DMS114 treated with DMSO at 0.1 percent for 48 hours (cell line): ENCODE results near the gene KLHL29.
"Not testable (repeated sequence)": the region's sequence is repeated elsewhere in the genome, so short reads cannot be mapped to it uniquely, and the experiment has no call there.

ENCODE experiments used
- DNase-seq: peaks from one replicate; lab custom pipeline; 2025; ENCODE audit not compliant: unreplicated experiment; lab: John Stamatoyannopoulos, UW

The KLHL29 gene

GRCh38 chr2:23699580-23699925 lies 314.6 kb downstream of the KLHL29 start:
- no peak for DNase-seq

DNA sequence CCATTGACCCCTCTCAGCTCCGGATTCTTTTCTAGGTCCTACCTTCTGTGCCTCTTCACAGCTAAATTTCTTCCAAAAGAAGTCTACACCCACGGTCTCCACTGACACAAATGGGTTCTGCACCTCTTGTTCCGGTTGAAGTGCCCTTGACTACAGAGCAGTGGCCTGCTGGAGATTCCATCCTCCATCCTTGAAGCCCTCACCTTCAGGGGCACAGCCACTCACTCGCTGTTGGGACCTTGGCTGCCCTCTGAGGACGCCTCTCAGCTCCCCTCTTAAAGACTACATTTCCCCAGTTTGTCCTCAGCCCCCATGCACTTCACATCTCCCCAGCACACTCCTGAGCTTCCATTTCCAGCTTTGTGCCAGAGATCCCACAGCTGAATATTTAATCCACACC lies 315.6 kb downstream of the KLHL29 start:
- no peak for DNase-seq

- no peak for DNase-seq
Measured at GRCh38 chr2:23703037-23703582, 318.1 kb downstream of the KLHL29 start.

DNA sequence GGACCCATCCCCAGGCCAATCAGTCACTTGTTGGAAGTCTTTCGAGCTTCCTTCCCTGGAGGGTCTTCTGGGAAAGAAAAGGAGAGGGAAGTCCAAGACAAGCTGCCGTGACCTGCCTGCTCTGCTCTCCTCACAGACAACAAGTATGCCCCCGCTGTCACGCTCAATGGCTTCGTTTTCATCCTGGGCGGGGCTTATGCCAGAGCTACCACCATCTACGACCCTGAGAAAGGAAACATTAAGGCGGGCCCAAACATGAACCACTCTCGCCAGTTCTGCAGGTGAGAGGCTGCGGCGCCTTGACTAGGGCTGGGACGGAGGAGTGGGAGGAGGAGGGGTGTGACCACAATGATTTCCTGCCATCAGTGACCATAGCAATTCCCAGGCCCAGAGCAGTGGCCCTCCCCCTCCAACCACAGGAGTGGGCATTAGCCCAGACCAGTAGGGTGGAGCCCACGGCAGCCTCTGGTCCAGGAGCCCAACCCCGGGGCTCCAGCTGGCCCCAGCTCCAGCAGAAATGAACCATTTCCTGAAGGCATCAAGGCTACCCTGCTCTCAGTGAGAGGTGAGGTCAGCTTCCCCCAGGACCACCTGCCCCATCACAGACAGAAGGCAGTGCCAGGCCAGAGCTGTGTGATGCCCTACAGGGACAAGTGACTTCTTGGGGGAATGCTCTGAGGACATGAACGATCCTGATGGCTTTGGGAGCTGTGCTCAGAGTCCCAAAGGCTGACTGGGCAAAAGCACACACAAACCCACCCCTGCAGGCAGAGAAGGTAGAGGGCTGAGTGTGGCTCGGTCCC lies 318.8 kb downstream of the KLHL29 start:
- no peak for DNase-seq

GRCh38 chr2:23705771-23706612 lies 321.0 kb downstream of the KLHL29 start:
- no peak for DNase-seq

- no peak for DNase-seq
Measured at GRCh38 chr2:23706613-23707078, 321.7 kb downstream of the KLHL29 start.

- no peak for DNase-seq
Measured at GRCh38 chr2:23707096-23707495, 322.1 kb downstream of the KLHL29 start.

GRCh38 chr2:23708771-23709170 lies 323.8 kb downstream of the KLHL29 start:
- no peak for DNase-seq

- DNase-seq: no peak
Measured at GRCh38 chr2:23709311-23709710, 324.3 kb downstream of the KLHL29 start.

DNA sequence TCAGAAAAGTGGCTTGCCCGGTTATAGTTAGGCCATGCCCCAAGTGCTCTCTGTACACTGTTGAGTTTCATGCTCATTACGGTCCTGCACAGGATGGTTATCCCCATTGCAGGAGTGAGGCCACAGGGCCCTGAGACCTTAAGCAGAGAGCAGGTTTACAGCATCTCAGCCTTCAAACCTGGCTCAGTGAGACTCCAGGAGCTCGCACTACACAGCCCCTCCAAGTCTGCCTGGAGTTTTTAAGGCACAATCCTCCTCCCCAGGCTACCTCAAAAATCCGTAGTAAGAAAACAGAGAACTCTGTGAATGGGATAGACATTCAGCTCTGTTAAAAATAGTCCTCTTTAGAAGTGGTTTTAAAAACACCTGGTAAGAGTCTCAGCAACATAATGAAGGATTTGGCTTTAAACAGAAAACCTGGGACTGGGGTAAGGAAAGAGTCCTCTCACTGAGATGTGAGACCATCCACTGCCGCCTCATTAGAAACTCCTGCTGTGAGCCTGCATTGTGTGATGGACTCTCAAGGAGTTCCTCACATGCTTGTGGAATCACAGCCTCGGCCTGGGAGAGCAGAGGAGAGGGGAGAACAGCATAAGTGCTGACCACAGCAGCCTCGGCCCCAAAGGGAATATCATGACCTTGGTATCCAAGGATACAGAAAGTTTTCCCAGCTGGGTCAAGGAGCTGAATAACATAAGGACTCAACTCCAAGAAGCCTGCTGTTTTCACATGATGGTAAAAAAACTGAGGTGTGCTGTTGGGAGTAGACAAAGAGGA lies 327.2 kb downstream of the KLHL29 start:
- DNase-seq: no peak

- DNase-seq: no peak
Measured at GRCh38 chr2:23712756-23713151, 327.8 kb downstream of the KLHL29 start.

GRCh38 chr2:23713351-23713750 lies 328.4 kb downstream of the KLHL29 start:
- no peak for DNase-seq

DNA sequence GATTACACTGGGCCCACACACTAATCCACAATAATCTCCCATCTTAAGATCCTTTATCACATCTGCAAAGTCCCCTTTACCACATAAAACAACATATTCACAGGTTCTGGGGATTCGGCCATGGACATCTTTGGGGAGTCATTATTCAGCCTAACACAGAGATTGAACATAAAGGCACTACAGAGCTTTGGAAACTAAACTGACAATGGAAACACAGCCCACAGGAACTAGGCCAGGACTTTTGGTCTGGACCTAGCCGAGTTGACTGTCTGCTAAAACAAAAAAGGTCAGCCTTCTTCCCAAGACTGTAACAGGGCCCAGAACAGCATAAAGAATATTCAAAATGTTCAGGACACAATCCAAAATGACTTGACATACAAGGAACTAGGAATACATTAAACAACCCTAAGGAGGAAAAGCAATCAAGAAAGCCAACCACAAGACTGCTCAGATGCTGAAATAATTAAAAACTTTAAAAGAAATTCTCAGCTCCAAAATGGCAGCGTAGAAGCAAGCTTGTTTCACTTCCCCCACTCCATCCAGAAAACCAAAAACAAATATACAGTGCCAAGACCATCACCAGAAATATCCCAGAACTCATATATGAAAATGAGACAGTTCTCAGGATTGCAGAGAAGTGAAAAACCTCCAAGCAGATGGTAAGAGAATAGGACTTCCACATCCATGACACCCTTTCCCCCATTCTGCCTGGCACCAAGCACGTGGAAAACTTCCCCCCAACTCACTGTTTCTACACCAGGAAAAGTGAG lies 334.1 kb downstream of the KLHL29 start:
- DNase-seq: no peak

GRCh38 chr2:23719716-23720115 lies 334.7 kb downstream of the KLHL29 start:
- DNase-seq: no peak

DNA sequence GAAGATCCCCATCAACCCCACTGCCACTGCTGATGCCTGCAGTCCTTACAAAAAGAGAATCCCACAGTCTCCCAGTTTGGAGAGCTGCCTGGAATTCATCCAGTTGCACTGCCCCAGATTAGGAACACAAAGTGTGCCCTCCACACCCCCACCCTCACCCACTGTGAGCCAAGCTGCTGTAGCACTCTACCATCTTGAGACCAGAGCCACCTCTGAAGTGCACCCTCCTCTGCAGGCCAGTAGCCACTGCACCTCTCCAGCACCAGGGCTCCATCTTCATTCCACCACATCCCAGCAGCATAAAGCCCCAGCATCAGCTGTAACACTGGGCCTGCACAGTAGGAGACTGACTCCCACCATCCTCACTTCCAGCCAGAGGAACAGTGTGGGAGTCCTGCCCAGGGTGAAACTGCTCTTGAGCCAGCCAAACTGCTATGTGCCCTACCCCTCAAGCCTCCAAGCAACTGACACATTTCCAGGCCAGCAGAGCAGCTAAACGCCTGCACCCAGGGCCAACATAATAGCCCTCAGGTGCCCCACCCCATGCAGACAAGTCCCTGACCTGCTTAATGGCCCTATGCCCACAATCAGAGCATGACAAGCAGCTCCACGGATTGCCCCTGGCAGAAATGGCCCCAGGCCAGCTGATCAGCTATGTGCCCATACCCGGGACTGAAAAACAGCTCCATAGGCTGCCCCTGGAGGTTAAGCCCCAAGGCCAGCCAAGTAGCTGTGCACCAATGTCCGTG lies 335.9 kb downstream of the KLHL29 start:
- no peak for DNase-seq

GRCh38 chr2:23721454-23721826 lies 336.5 kb downstream of the KLHL29 start:
- DNase-seq: no peak

DNA sequence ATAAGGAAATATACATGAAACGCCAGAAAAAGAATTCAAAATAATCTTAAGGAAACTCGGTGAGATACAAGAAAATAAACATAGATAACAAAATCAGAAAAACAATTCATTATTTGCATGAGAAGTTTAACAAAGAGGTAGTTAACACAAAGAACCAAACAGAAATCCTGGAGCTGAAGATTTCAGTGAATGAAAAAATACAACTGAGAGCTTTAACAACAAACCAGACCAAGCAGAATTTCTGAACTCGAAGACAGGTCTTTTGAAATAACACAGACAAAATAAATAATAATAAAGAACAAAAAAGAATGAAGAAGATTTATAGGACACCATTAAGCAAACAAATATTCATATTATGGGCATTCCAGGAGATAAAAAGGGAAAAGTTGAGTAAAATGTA lies 337.3 kb downstream of the KLHL29 start:
- no peak for DNase-seq

DNA sequence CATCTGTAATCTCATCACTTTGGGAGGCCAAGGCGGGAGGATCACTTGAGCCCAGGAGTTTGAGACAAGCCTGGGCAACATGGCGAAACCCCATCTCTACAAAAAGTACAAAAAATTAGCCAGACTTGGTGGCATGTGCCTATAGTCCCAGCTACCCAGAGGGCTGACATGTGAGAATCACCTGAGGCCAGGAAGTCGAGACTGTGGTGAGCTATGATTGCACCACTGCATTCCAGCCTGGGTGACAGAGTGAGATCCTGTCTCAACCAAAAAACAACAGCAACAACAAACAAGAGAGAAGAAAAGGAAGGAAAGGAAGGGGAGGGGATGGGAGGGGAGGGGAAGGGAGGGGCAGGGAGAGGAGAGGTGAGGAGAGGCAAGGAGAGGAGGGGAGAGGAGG lies 338.1 kb downstream of the KLHL29 start:
- not testable (repeated sequence) for DNase-seq

DNA sequence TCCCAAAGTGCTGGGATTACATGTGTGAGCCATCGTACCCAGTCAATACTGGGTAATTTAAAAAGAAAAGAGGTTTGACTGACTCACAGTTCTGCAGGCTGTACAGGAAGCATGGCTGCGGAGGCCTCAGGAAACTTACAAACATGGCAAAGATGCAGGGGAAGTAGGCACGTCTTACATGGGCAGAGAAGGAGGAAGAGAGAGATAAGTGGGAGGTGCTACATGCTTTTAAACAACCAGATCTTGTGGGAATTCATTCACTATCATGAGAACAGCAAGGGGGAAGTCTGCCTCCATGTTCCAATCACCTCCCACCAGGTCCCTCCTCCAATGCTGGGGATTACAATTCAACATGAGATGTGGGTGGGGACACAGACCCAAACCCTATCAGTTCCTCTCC lies 349.4 kb downstream of the KLHL29 start:
- no peak for DNase-seq

DNA sequence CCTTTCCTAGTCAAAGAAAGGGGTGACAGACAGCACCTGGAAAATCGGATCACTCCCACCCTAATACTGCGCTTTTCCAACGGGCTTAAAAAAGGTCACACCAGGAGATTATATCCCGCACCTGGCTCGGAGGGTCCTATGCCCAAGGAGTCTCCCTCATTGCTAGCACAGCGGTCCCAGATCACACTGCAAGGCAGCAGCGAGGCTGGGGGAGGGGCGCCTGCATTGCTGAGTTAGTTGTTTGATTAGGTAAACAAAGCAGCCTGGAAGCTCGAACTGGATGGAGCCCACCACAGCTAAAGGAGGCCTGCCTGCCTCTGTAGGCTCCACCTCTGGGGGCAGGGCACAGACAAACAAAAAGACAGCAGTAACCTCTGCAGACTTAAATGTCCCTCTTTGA lies 351.8 kb downstream of the KLHL29 start:
- not testable (repeated sequence) for DNase-seq
